Body of pancreas (tissue), 4 donors: ENCODE measurements around the gene MRTFA. TPM values are rescaled to one million over a fixed set of nuclear protein-coding genes. Genes with fewer than 3 reads are reported as not detected.
A peak's percentile ranks its signal among the peaks of the same experiment; 100 is the strongest.

Source experiments
- ATAC-seq: fragments of 150-250 bp; one replicate; pipeline ENCODE4 v1.9.1; 2016
- DNase-seq, 4 donors: peaks; one replicate each; pipeline ENCODE4 v3.0.0-alpha.2; 2019
- H3K27ac ChIP-seq, 4 donors: fragments of 200-600 bp; sonication (generic); 1 replicate in 3 of 4; 2 replicates in 1 of 4; pipeline versions ENCODE4 v1.5.1 to v1.6.1; 2016 to 2019; ENCODE audit warnings: mild to moderate bottlenecking in 1 of 4, mixed read lengths in 1 of 4, moderate library complexity in 1 of 4
- H3K27me3 ChIP-seq, 2 donors: fragments of 200-600 bp; sonication (generic); one replicate each; pipeline ENCODE4 v1.6.0; 2016; ENCODE audit warnings: mild to moderate bottlenecking in 1 of 2
- H3K36me3 ChIP-seq, 2 donors: fragments of 200-600 bp; sonication (generic); replicated peaks in 1 of 2; 2 replicates each; pipeline ENCODE4 v1.5.1; 2016; ENCODE audit warnings: low read depth in 2 of 2; ENCODE audit not compliant: insufficient read depth in 1 of 2
- H3K4me1 ChIP-seq: fragments of 200-600 bp; sonication (generic); one replicate; pipeline ENCODE4 v1.6.0; 2016
- H3K4me3 ChIP-seq, 2 donors: fragments of 200-600 bp; sonication (generic); 1 replicate in 1 of 2; 2 replicates in 1 of 2; pipeline ENCODE4 v1.5.1; 2016 to 2019
- H3K9me3 ChIP-seq, 3 donors: fragments of 200-600 bp; sonication (generic); 1 replicate in 2 of 3; 2 replicates in 1 of 3; pipeline ENCODE4 v1.5.1; 2016
- CTCF ChIP-seq, 7 experiments: fragments of 450-650 bp in 4 of 7; fragments of 200-600 bp in 3 of 7; sonication (generic) in 3 of 7; IDR thresholded peaks; one replicate each; pipeline ENCODE4 v1.5.1; 2016 to 2019; ENCODE audit warnings: antibody characterized with exemption in 7 of 7
- POLR2A ChIP-seq, 3 donors: fragments of 450-650 bp; IDR thresholded peaks; one replicate each; pipeline ENCODE4 v1.6.1; 2016; ENCODE audit warnings: antibody characterized with exemption in 3 of 3, mild to moderate bottlenecking in 2 of 3
- WGBS, 2 donors: methylation state at CpG; one replicate each; pipeline ENCODE4 v1.1.5; 2017; 5-methylcytosine and 5-hydroxymethylcytosine counted together
- intact Hi-C: fragments of 100-400 bp; cut with DNase I; formaldehyde crosslinking; loops from one replicate; pipeline ENCODE4 v1.15.1; 2023
- total RNA-seq, 2 donors: library from RNA; depleted of rRNA; stranded (reverse); fragments of >200 nt; gene quantifications; one replicate each; pipeline ENCODE4 v1.1.0, GENCODE V29; 2016

Gene MRTFA
- total RNA-seq, 2 donors from 2014 or later = 47.0 to 71.5 TPM

GRCh38 chr22:40394607-40395006 is 241.9 kb downstream of the MRTFA start:
- DNase-seq = no peak
- intact Hi-C loops = no loop called here
- no peak overlapping the region for H3K4me3 ChIP-seq
- no peak for ATAC-seq
- no peaks in the 10 kb centered on the region for H3K36me3 ChIP-seq
- WGBS, 2 donors = 73 to 80% methylated on average over 3 of the region's 3 CpGs
- no peak for TF ChIP-seq POLR2A (IDR thresholded peaks at IDR 0.05)
- no peak for TF ChIP-seq CTCF (IDR thresholded peaks at IDR 0.05)
- no peaks in the 10 kb centered on the region for H3K9me3 ChIP-seq
- H3K27ac ChIP-seq = no peak overlapping the region
- no peaks in the 10 kb centered on the region for H3K27me3 ChIP-seq
- H3K4me1 ChIP-seq = peaks cover 45% of the 10 kb centered on the region

- ATAC-seq (no peak), DNase-seq (no peak)
- intact Hi-C loops = no loop called here
- Histone ChIP-seq H3K27ac (no peak overlapping the region), H3K4me3 (no peak overlapping the region), H3K36me3 (no peaks in the 10 kb centered on the region), H3K4me1 (peaks cover 60% of the 10 kb centered on the region), H3K9me3 (no peaks in the 10 kb centered on the region), H3K27me3 (no peaks in the 10 kb centered on the region)
- TF ChIP-seq CTCF (IDR thresholded peaks at IDR 0.05) = no peak
- no peak for TF ChIP-seq POLR2A (IDR thresholded peaks at IDR 0.05)
- WGBS, 2 donors = 71 to 90% methylated on average over 2 of the region's 2 CpGs
Observed at GRCh38 chr22:40392618-40393017, 243.9 kb downstream of the MRTFA start.

GRCh38 chr22:40391417-40391816 is 245.1 kb downstream of the MRTFA start:
- no peaks in the 10 kb centered on the region for H3K36me3 ChIP-seq
- H3K9me3 ChIP-seq = no peaks in the 10 kb centered on the region
- WGBS, 2 donors = 80 to 92% methylated on average over 2 of the region's 2 CpGs
- no peak for ATAC-seq
- intact Hi-C loops = no loop called here
- H3K27ac ChIP-seq = peak overlapping the region in 1 of 4 donors; percentile 31
- no peak for TF ChIP-seq POLR2A (IDR thresholded peaks at IDR 0.05)
- no peak for TF ChIP-seq CTCF (IDR thresholded peaks at IDR 0.05)
- H3K4me3 ChIP-seq = no peak overlapping the region
- DNase-seq = no peak
- H3K4me1 ChIP-seq = peaks cover 59% of the 10 kb centered on the region
- H3K27me3 ChIP-seq = no peaks in the 10 kb centered on the region

GRCh38 chr22:40388231-40388630 is 248.3 kb downstream of the MRTFA start:
- peak in 3 of 4 donors; percentile 51 to 65 (median 55) for DNase-seq
- Histone ChIP-seq H3K27me3 (no peaks in the 10 kb centered on the region), H3K4me1 (peaks cover 65% of the 10 kb centered on the region), H3K27ac (peak overlapping the region; percentile 75 to 93 (median 84)), H3K36me3 (no peaks in the 10 kb centered on the region), H3K4me3 (no peak overlapping the region), H3K9me3 (no peaks in the 10 kb centered on the region)
- ATAC-seq = peak; percentile 46
- TF ChIP-seq CTCF (IDR thresholded peaks at IDR 0.05) (no peak), POLR2A (IDR thresholded peaks at IDR 0.05) (no peak)
- intact Hi-C loops = no loop called here
- WGBS, 2 donors = 20 to 25% methylated on average over 4 of the region's 4 CpGs

- Histone ChIP-seq H3K27me3 (no peaks in the 10 kb centered on the region), H3K27ac (peak overlapping the region; percentile 75 to 93 (median 84)), H3K4me3 (no peak overlapping the region), H3K36me3 (no peaks in the 10 kb centered on the region), H3K4me1 (peaks cover 65% of the 10 kb centered on the region), H3K9me3 (no peaks in the 10 kb centered on the region)
- intact Hi-C loops = no loop called here
- ATAC-seq (peak; percentile 85), DNase-seq (peak; percentile 63 to 81 (median 71))
- 7 to 12% methylated on average over 5 of the region's 5 CpGs for WGBS, 2 donors
- TF ChIP-seq CTCF (IDR thresholded peaks at IDR 0.05) (no peak), POLR2A (IDR thresholded peaks at IDR 0.05) (peak; percentile 18 to 77 (median 72))
Observed at GRCh38 chr22:40387746-40388145, 248.8 kb downstream of the MRTFA start.
